ENCODE results near the gene AQP9.
"Not testable (repeated sequence)": the region's sequence is repeated elsewhere in the genome, so short reads cannot be mapped to it uniquely, and the experiment has no call there.

AQP9 gene

GRCh38 chr15:58138106-58138505, at the start of gene AQP9:
TSS of gene AQP9 (plus strand) at chr15:58138381. CDS start at chr15:58138566, 185 bp downstream.
- DNase-seq, result no peak

- no peak for DNase-seq
Measured at GRCh38 chr15:58095415-58095814, 42.8 kb upstream of the AQP9 start.

GRCh38 chr15:58096529-58097084, 41.6 kb upstream of the AQP9 start:
- DNase-seq, result no peak

- DNase-seq, result no peak
Measured at GRCh38 chr15:58103482-58103881, 34.7 kb upstream of the AQP9 start.

- DNase-seq, result no peak
Measured at GRCh38 chr15:58108117-58108516, 30.1 kb upstream of the AQP9 start.

GRCh38 chr15:58109419-58109818, 28.8 kb upstream of the AQP9 start:
- no peak for DNase-seq

- no peak for DNase-seq
Measured at GRCh38 chr15:58110999-58111717, 27.0 kb upstream of the AQP9 start.

- DNase-seq, result no peak
Measured at GRCh38 chr15:58111718-58112104, 26.5 kb upstream of the AQP9 start.

- not testable (repeated sequence) for DNase-seq
Measured at GRCh38 chr15:58113358-58113757, 24.8 kb upstream of the AQP9 start.

- no peak for DNase-seq
Measured at GRCh38 chr15:58114388-58114787, 23.8 kb upstream of the AQP9 start.

GRCh38 chr15:58114812-58115211, 23.4 kb upstream of the AQP9 start:
- DNase-seq, result no peak

GRCh38 chr15:58115692-58116091, 22.5 kb upstream of the AQP9 start:
- DNase-seq, result no peak

GRCh38 chr15:58117619-58118018, 20.6 kb upstream of the AQP9 start:
- no peak for DNase-seq

- DNase-seq, result no peak
Measured at GRCh38 chr15:58118272-58118671, 19.9 kb upstream of the AQP9 start.

- no peak for DNase-seq
Measured at GRCh38 chr15:58119016-58119415, 19.2 kb upstream of the AQP9 start.

GRCh38 chr15:58124585-58124984, 13.6 kb upstream of the AQP9 start:
- DNase-seq, result no peak

- DNase-seq, result no peak
Measured at GRCh38 chr15:58125333-58125732, 12.8 kb upstream of the AQP9 start.

GRCh38 chr15:58134886-58135285, 3.3 kb upstream of the AQP9 start:
- no peak for DNase-seq

- DNase-seq, result no peak
Measured at GRCh38 chr15:58135511-58136174, 2.5 kb upstream of the AQP9 start.

- no peak for DNase-seq
Measured at GRCh38 chr15:58136731-58137130, 1.4 kb upstream of the AQP9 start.

- DNase-seq, result no peak
Measured at GRCh38 chr15:58137686-58138085, 495 bp upstream of the AQP9 start.

- DNase-seq, result no peak
Measured at GRCh38 chr15:58139276-58139988, 1.3 kb downstream of the AQP9 start.

GRCh38 chr15:58139989-58140522, 1.9 kb downstream of the AQP9 start:
- peak; percentile 79 for DNase-seq

Measured in SIG-M5 (cell line).